Natural killer cell (primary cell): ENCODE data around the gene HOXC5. TPM values are rescaled to one million over a fixed set of nuclear protein-coding genes. Genes with fewer than 3 reads are reported as not detected.

ENCODE experiments used
- ATAC-seq, 3 donors: fragments of 150-1000 bp in 2 of 3; fragments of 200-7000 bp in 1 of 3; cut with Tn5 transposase; 1 replicate in 1 of 3; 2 replicates in 2 of 3; pipeline ENCODE4 v1.10.0; 2021; ENCODE audit warnings: mild to moderate bottlenecking in 2 of 3, moderate library complexity in 2 of 3
- DNase-seq, 2 donors: peaks; one replicate each; pipeline versions ENCODE4 v3.0.0 to v3.0.0-alpha.2; 2013 to 2021; ENCODE audit warnings: mixed read lengths in 1 of 2
- H3K27ac ChIP-seq: one replicate; pipeline ENCODE4 v1.5.1; 2013; ENCODE audit warnings: mild to moderate bottlenecking, low read length
- H3K27me3 ChIP-seq: one replicate; pipeline ENCODE4 v1.6.1; 2013; ENCODE audit warnings: low read length; ENCODE audit not compliant: control insufficient read depth, insufficient read depth
- H3K36me3 ChIP-seq: one replicate; pipeline ENCODE4 v1.6.1; 2013; ENCODE audit warnings: low read length; ENCODE audit not compliant: control insufficient read depth, insufficient read depth
- H3K4me1 ChIP-seq: one replicate; pipeline ENCODE4 v1.6.1; 2013; ENCODE audit warnings: low read length; ENCODE audit not compliant: control insufficient read depth, insufficient read depth
- H3K4me3 ChIP-seq: one replicate; pipeline ENCODE4 v1.5.1; 2013; ENCODE audit warnings: low read length
- H3K9me3 ChIP-seq: one replicate; pipeline ENCODE4 v1.6.1; 2013; ENCODE audit warnings: low read length; ENCODE audit not compliant: control insufficient read depth, insufficient read depth
- H3K27ac Mint-ChIP-seq, 2 donors: one replicate each; pipeline ENCODE4 v1.8.0; 2022; ENCODE audit warnings: mild to moderate bottlenecking in 2 of 2, mixed read lengths in 2 of 2, moderate library complexity in 1 of 2
- H3K27me3 Mint-ChIP-seq, 2 donors: one replicate each; pipeline ENCODE4 v1.8.0; 2022; ENCODE audit warnings: low read depth in 2 of 2, mixed read lengths in 2 of 2
- H3K36me3 Mint-ChIP-seq: one replicate; pipeline ENCODE4 v1.8.0; 2022; ENCODE audit warnings: mixed read lengths
- H3K4me1 Mint-ChIP-seq, 2 donors: one replicate each; pipeline ENCODE4 v1.8.0; 2022; ENCODE audit warnings: mixed read lengths in 2 of 2
- H3K4me3 Mint-ChIP-seq: one replicate; pipeline ENCODE4 v1.8.0; 2022; ENCODE audit warnings: mild to moderate bottlenecking, moderate library complexity, mixed read lengths
- H3K9me3 Mint-ChIP-seq, 2 donors: one replicate each; pipeline ENCODE4 v1.8.0; 2022; ENCODE audit warnings: mixed read lengths in 2 of 2
- CTCF ChIP-seq: fragments of 200-600 bp; IDR thresholded peaks from one replicate; pipeline ENCODE4 v1.8.0; 2022; ENCODE audit warnings: antibody characterized with exemption
- WGBS: methylation state at CpG from one replicate; pipeline ENCODE4 v1.1.7; 2013; ENCODE audit warnings: missing lambda C conversion rate; ENCODE audit not compliant: insufficient coverage; 5-methylcytosine and 5-hydroxymethylcytosine counted together
- intact Hi-C: fragments of 100-400 bp; cut with micrococcal nuclease; formaldehyde crosslinking; loops from one replicate; pipeline ENCODE4 v1.14.2; 2022
- total RNA-seq, 4 donors: library from RNA; stranded (reverse); fragments of 120-200 nt in 1 of 4; gene quantifications; one replicate each; pipeline versions ENCODE4 v1.2.3 to v1.2.4, GENCODE V29; 2013 to 2022

HOXC5 gene
- total RNA-seq, 3 donors from 2014 or later (not counting 1 experiment from before 2014, with no cell fraction given), result 0.20 TPM; not detected in 2

DNA sequence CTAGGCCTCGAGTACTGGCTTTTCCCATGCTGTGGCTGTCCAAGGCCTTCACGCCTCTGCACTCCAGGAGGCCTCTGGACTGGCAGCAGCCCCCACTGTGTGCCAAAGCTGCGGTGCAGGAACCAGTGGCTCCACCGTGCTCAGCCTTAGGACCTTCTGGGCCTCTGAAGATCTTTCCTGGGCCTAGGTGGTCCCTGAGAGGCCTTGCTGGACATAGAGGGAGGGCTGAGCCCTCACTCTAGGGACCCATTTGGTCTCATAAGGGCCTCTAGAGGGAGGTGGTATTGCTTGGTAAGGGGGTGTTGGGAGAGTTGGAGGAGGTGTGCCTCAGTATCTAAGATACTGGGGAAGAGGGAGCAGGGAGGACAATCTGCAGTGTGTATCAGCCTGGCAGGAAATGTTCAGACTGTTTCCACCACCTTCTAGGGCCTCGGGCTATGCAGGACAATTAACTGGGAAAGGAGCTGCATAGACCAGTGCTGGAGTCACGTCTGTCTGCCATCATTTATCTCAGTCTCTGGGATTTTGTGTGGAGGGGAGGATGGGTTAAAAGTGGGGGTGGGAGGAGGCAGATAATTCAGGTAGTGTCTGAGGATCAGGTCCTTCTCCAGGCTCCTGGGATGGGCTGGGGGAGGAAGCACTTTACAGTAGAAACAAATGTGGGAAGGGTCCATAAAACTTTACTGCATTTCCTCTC, 2.9 kb downstream of the HOXC5 start:
- TF ChIP-seq CTCF, result no peak
- intact Hi-C loops, result loop anchor here (10.0 kb wide), 1 partner anchor 49 kb away; no protein-coding TSS in a partner anchor
- Mint-ChIP-seq H3K4me1 (peaks cover 23 to 27% of the 10 kb centered on the region in 2 donors), H3K36me3 (no peaks in the 10 kb centered on the region), H3K27ac (no peak overlapping the region), H3K27me3 (peaks cover 85 to 96% of the 10 kb centered on the region in 2 donors), H3K9me3 (peaks cover 0 to 2% of the 10 kb centered on the region in 2 donors), H3K4me3 (no peak overlapping the region)
- no peak overlapping the region for H3K4me3 ChIP-seq
- 85% methylated on average over 6 of the region's 6 CpGs for WGBS
- DNase-seq, result no peak
- H3K36me3 ChIP-seq, result no peaks in the 10 kb centered on the region
- peaks cover 9% of the 10 kb centered on the region for H3K9me3 ChIP-seq
- H3K27ac ChIP-seq, result no peak overlapping the region
- peaks cover 85% of the 10 kb centered on the region for H3K27me3 ChIP-seq
- ATAC-seq, result no peak
- H3K4me1 ChIP-seq, result peaks cover 26% of the 10 kb centered on the region

DNA sequence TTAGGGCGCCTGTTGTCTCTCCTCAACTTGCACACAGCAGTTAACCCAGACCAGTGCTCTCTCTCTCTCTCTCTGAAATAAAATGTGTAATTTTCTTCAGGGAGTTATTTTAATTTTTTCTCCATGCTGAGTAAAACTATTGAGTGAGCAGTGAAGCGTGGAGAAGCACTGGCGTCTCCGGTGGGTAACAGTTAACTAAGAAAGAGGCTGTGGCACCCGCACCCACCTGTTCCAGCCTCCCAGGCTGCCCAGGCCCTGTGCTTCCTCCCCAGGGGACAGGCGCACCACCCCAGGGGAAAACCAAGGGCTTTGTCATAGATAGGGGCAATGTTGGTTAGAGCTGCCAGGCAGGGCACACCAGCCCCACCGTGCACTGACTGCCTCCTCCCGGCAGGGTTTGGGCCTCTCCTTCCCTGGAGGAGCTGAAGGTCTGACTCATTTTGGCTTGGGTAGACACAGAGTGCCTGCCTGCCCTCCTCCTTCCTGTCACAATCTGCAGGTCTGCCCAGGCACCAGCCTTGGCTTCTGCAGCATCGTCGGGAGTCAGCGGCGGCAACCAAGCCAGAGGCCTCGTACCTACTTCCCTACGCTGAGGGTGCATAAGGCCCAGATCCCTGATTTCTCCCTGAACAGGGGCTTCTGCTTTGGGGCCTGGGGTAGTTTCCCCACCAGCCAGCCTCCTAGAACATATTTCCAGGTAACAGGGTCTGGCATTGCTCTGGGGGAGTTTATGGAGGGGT, 3.9 kb downstream of the HOXC5 start:
- Histone ChIP-seq H3K27ac (no peak overlapping the region), H3K4me1 (peaks cover 26% of the 10 kb centered on the region), H3K4me3 (no peak overlapping the region), H3K27me3 (peaks cover 82% of the 10 kb centered on the region), H3K9me3 (peaks cover 9% of the 10 kb centered on the region), H3K36me3 (no peaks in the 10 kb centered on the region)
- H3K36me3 Mint-ChIP-seq, result no peaks in the 10 kb centered on the region
- H3K4me1 Mint-ChIP-seq, result peaks cover 23 to 27% of the 10 kb centered on the region in 2 donors
- H3K4me3 Mint-ChIP-seq, result no peak overlapping the region
- peaks cover 85 to 88% of the 10 kb centered on the region in 2 donors for H3K27me3 Mint-ChIP-seq
- H3K9me3 Mint-ChIP-seq, result peaks cover 0 to 2% of the 10 kb centered on the region in 2 donors
- DNase-seq (no peak), ATAC-seq (no peak)
- TF ChIP-seq CTCF, result no peak
- H3K27ac Mint-ChIP-seq, result no peak overlapping the region
- intact Hi-C loops, result loop anchor here (10.0 kb wide), 1 partner anchor 48 kb away; no protein-coding TSS in a partner anchor
- 68% methylated on average over 14 of the region's 14 CpGs for WGBS

DNA sequence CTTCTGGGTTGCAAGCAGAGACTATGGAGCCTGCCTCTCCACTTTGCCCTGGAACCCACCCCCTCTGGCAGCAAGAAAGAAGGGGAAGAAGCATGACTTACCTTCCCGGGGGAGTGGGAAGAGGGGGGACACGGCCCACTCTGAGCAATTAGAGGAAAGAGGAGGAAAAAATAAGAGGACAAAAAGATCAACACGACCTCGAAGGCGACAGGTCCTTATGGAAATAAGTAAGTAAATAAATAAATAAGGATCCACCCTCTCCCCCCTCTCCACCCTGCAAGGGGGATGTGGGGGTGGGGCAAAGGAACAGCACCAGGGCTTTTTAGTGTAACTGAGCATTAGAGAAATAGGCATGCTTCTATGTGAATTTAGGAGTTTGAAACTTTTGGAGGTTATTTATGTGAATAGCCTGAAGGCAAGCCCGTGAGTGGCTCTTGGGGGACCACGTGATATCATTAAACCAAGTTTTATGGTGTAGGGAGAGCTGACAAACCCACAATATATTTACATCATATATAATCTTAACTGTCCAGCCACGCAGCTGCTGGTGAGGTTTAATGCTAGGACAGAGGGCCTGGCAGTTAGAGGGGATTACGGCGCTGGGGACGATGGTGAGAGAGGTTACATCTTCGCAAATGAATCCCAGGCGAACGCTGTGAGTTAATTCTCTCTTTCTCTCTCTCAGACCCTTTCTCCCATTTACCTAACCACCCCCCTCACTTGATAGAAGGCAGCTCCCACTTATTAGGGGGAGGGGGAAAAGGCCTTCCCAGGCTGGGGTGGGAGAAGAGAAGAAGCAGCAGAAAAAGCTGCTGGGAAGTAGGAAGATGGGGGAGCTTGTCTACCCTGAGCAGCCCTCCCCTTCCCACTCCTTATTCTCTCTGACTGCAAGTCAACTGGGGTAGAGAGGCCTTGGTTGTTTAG, 4.8 kb downstream of the HOXC5 start:
- Histone ChIP-seq H3K4me1 (peaks cover 25% of the 10 kb centered on the region), H3K27me3 (peaks cover 80% of the 10 kb centered on the region), H3K27ac (no peak overlapping the region), H3K36me3 (no peaks in the 10 kb centered on the region), H3K4me3 (no peak overlapping the region), H3K9me3 (peaks cover 4% of the 10 kb centered on the region)
- WGBS, result 66% methylated on average over 5 of the region's 14 CpGs
- TF ChIP-seq CTCF, result no peak
- ATAC-seq (no peak), DNase-seq (no peak)
- intact Hi-C loops, result loop anchor here (10.0 kb wide), 1 partner anchor 47 kb away; no protein-coding TSS in a partner anchor
- Mint-ChIP-seq H3K27ac (no peak overlapping the region), H3K9me3 (peaks cover 0 to 2% of the 10 kb centered on the region in 2 donors), H3K4me1 (peaks cover 23 to 24% of the 10 kb centered on the region in 2 donors), H3K4me3 (no peak overlapping the region), H3K36me3 (no peaks in the 10 kb centered on the region), H3K27me3 (peaks cover 84 to 86% of the 10 kb centered on the region in 2 donors)
